Panc1 (cell line): ENCODE data around the gene NLN.

Experiments used
- CTCF ChIP-seq: fragments of 450-650 bp; IDR thresholded peaks from 2 replicates; pipeline ENCODE4 v1.5.1; 2017; ENCODE audit warnings: mild to moderate bottlenecking
- POLR2AphosphoS5 ChIP-seq: IDR thresholded peaks from 2 replicates; pipeline ENCODE4 v1.6.1; 2012; ENCODE audit warnings: mild to moderate bottlenecking, low read depth, low read length, moderate library complexity
- REST ChIP-seq, 2 experiments: IDR thresholded peaks; 2 replicates each; pipeline ENCODE4 v1.6.1; 2011 to 2012; ENCODE audit warnings: low read depth in 2 of 2, control low read depth in 1 of 2, low read length in 1 of 2, mild to moderate bottlenecking in 1 of 2, moderate library complexity in 1 of 2; ENCODE audit not compliant: insufficient read depth in 1 of 2
- SIN3A ChIP-seq: IDR thresholded peaks from 2 replicates; pipeline ENCODE4 v1.6.1; 2012; ENCODE audit warnings: low read depth, mild to moderate bottlenecking, low read length, moderate library complexity, borderline replicate concordance; ENCODE audit not compliant: insufficient read depth
- TCF7L2 ChIP-seq: IDR thresholded peaks from 2 replicates; pipeline ENCODE4 v1.6.1; 2011; ENCODE audit warnings: mild to moderate bottlenecking, low read depth, low read length, inconsistent platforms

GRCh38 chr5:65695896-65696295 lies 26.1 kb upstream of the NLN start:
- TF ChIP-seq CTCF: no peak
- no peak for TF ChIP-seq TCF7L2
- no peak for TF ChIP-seq POLR2AphosphoS5
- no peak for TF ChIP-seq SIN3A
- TF ChIP-seq REST (IDR thresholded peaks at IDR 0.05; ENCODE audit: insufficient read depth in 1 of 2, low read depth in 2 of 2, low read length in 1 of 2): no peak
